Heart left ventricle (tissue), 13 donors: ENCODE data around the gene ANKRD13C.

ENCODE experiments used
- POLR2A ChIP-seq, 2 donors: fragments of 450-650 bp; IDR thresholded peaks; one replicate each; pipeline ENCODE4 v1.6.1; 2017; ENCODE audit warnings: antibody characterized with exemption in 2 of 2, mild to moderate bottlenecking in 2 of 2, moderate library complexity in 2 of 2
- TF ChIP-seq, protein P1 (sequence below), 12 donors: fragments of 200-600 bp; sonication (generic) in 4 of 12; IDR thresholded peaks; one replicate each; pipeline versions ENCODE4 v1.5.0 to v1.8.0; 2018 to 2022; ENCODE audit warnings: antibody characterized with exemption in 12 of 12, mild to moderate bottlenecking in 5 of 12
- donor health status: ischemic (EF 13 %, LVEDD 7.1; RV severe dilation, severe dysfunction).
- donor health status: DM: no; HTN: yes; CAD: no.
- donor health status: DM: no; HTN: no; CAD: no.
- donor health status: ischemic (EF 25% LVEDD 6.9; RV normal size, moderate dysfunction).
- donor health status: ischemic (EF 25% LVEDD 5.7; RV mildly dilated, moderate dysfunction).
- donor health status: ischemic (EF 35%, LVEDD 5.7; RV mildly dilated, moderate dysfunction).
- donor health status: nonischemic (EF 11% LVEDD 7.7; RV severe dilation, severe dysfunction).
- donor health status: DM: yes; HTN: yes; CAD: no.
- donor health status: PGD.
- donor health status: ischemic (EF 29% LVEDD 5.4; RV normal size, mild dysfunction).
- donor health status: nonischemic (EF 23%, LVEDD 6.1; RV moderate dilation, normal function).

DNA sequence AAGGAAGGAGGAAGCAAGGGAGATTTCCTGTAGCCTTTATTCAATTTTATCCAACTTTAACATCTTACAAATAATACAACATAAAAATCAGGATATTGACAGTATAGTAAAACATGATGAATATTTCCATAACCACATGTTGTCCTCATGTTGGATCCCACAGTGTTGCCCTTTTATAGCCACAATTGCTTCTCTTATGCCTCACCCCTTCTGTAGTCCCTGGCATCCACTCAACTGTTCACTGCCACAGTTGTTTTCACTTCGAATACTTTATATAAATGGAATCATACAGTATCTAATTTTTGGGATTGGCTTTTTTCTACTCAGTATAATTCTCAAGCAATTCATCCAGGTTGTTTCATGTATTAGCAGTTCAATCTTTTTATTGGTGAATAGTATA lies 88.6 kb downstream of the ANKRD13C start:
- TF ChIP-seq, protein P1, sequence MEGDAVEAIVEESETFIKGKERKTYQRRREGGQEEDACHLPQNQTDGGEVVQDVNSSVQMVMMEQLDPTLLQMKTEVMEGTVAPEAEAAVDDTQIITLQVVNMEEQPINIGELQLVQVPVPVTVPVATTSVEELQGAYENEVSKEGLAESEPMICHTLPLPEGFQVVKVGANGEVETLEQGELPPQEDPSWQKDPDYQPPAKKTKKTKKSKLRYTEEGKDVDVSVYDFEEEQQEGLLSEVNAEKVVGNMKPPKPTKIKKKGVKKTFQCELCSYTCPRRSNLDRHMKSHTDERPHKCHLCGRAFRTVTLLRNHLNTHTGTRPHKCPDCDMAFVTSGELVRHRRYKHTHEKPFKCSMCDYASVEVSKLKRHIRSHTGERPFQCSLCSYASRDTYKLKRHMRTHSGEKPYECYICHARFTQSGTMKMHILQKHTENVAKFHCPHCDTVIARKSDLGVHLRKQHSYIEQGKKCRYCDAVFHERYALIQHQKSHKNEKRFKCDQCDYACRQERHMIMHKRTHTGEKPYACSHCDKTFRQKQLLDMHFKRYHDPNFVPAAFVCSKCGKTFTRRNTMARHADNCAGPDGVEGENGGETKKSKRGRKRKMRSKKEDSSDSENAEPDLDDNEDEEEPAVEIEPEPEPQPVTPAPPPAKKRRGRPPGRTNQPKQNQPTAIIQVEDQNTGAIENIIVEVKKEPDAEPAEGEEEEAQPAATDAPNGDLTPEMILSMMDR (IDR thresholded peaks at IDR 0.05), result no peak
- TF ChIP-seq POLR2A (IDR thresholded peaks at IDR 0.05), result no peak
